Hepatocyte (in vitro differentiated cells): Measurements from ENCODE around the gene BIRC2.

Experiments
- EZH2phosphoT487 ChIP-seq: fragments of 200-600 bp; sonication (generic); IDR thresholded peaks from one replicate; pipeline ENCODE4 v1.6.1; 2018; ENCODE audit warnings: antibody characterized with exemption, mild to moderate bottlenecking, low read depth, moderate library complexity; ENCODE audit not compliant: unreplicated experiment, severe bottlenecking
- TF ChIP-seq, protein P1 (sequence below): fragments of 200-600 bp; sonication (generic); IDR thresholded peaks from 2 replicates; pipeline ENCODE4 v1.5.1; 2016; ENCODE audit warnings: antibody characterized with exemption, mild to moderate bottlenecking; ENCODE audit not compliant: poor library complexity

DNA sequence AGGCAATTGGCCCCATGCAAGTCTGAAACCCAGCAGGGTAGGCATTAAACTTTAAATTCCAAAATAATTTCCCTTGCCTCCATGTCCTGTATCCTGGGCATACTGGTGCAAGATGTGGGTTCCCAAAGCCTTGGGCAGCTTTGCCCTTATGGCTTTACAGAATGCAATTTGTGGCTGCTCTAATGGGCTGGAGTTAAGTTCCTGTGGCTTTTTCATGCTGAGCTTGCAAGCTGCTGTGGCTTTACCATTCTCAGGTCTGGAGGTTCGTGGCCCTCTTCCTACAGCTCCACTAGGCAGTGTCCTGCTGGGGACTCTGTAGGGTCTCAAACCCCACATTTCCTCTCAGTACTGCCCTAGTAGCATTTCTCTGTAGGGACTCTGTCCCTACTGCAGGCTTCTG lies 44.8 kb upstream of the BIRC2 start:
- TF ChIP-seq, protein P1, sequence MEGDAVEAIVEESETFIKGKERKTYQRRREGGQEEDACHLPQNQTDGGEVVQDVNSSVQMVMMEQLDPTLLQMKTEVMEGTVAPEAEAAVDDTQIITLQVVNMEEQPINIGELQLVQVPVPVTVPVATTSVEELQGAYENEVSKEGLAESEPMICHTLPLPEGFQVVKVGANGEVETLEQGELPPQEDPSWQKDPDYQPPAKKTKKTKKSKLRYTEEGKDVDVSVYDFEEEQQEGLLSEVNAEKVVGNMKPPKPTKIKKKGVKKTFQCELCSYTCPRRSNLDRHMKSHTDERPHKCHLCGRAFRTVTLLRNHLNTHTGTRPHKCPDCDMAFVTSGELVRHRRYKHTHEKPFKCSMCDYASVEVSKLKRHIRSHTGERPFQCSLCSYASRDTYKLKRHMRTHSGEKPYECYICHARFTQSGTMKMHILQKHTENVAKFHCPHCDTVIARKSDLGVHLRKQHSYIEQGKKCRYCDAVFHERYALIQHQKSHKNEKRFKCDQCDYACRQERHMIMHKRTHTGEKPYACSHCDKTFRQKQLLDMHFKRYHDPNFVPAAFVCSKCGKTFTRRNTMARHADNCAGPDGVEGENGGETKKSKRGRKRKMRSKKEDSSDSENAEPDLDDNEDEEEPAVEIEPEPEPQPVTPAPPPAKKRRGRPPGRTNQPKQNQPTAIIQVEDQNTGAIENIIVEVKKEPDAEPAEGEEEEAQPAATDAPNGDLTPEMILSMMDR, result no peak
- no peak for TF ChIP-seq EZH2phosphoT487
